OCI-LY7 (cell line): ENCODE data around the gene STIM1.

Source experiments
- CTCF ChIP-seq: fragments of 200-600 bp; sonication (generic); conservative IDR thresholded peaks from 2 replicates; pipeline ENCODE4 v1.5.1; 2014; ENCODE audit warnings: mild to moderate bottlenecking, antibody characterized with exemption, low read length, moderate library complexity, mixed read lengths
- EZH2phosphoT487 ChIP-seq: fragments of 200-600 bp; sonication (generic); IDR thresholded peaks from 2 replicates; pipeline ENCODE4 v1.6.1; 2018; ENCODE audit warnings: low read depth, borderline replicate concordance, mild to moderate bottlenecking, mixed run types, antibody characterized with exemption, low read length, moderate library complexity, mixed read lengths

- TF ChIP-seq CTCF = no peak
- TF ChIP-seq EZH2phosphoT487 = no peak
Observed at GRCh38 chr11:3964935-3965604, 109.6 kb downstream of the STIM1 start.
